HTR-8/SVneo (cell line): ENCODE measurements around the gene TOP2A.
"Not testable (repeated sequence)": the region's sequence is repeated elsewhere in the genome, so short reads cannot be mapped to it uniquely, and the experiment has no call there.

Experiments
- DNase-seq: peaks from one replicate; pipeline ENCODE4 v3.0.0; 2011; ENCODE audit warnings: low spot score, mixed read lengths; ENCODE audit not compliant: insufficient read length
- FAIRE-seq: peaks from 2 replicates; lab custom pipeline; 2011; peaks lifted over from hg19 to GRCh38; lab: Jason Lieb, UNC

The TOP2A gene

DNA sequence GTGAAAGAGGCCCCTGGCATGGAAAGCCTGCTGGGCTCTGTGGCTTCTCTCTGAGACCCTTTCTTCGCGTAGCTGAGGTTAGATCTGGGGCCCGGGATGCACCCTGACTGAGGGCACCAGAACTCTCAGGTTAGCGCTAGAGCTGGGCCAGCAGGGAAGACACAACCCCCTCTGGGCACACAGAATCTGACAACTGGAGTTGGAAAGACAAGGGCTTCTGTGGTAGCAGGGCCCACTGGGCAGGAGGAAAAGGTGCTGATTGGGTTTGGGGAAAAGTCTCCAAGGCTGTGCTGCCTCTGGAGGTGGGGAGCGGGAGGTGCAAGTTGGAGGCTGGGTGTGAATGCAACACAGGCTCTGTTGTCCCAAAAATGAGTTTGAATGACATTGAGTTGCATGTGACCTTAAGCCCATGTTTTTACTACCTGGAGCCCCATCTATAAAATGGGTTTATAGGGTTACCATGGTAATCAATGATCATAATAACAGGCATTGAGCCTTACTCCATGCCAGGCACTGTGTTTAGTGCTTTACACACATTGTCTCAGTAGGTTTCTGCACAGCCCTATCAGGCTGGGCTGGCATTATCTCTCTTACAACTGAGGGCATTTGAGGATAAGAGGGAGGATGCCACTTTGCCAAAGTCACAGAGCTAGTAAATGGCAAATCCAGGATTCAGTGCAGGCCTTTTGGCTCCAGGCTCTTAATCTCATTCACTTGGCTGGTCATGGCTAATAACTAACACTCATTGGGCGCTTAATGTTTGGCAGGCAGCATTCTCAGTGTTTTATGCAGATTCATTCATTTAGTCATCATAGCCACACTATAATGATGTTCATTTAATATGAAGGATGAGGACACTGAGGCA is 16.1 kb upstream of the TOP2A start:
- FAIRE-seq = peak; percentile 78
- DNase-seq = no peak

DNA sequence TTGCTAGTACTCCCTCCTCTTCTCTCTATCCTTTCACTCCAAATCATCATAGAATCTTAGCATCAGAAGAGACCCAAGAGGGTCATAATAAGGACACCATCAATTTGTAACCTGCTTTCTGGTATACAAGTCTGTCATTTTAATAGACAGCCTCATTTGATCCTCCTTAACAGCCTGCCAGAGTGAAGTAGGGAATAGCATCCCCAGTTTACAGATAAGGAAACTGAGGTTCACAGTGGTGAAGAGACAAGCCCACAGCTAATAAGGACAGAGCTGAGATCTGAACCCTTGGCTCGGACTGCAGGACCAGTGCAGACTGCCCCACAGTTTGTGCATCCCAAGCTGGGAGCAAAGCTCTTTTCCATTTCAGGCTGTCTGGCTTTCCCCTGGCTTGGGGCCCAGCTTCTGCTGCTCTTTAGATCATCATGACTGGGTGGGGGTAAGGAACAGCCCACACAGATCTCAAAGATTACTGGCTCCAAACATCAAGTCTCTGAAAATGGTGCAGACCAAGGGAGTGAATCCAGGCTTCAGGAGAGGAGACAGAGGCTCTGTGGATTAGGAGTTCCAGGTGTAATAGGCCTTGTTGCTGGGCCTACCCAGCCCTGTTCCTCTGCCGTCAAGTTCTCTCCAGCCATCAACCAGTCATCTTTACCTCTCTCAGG is 15.3 kb upstream of the TOP2A start:
- DNase-seq = no peak

DNA sequence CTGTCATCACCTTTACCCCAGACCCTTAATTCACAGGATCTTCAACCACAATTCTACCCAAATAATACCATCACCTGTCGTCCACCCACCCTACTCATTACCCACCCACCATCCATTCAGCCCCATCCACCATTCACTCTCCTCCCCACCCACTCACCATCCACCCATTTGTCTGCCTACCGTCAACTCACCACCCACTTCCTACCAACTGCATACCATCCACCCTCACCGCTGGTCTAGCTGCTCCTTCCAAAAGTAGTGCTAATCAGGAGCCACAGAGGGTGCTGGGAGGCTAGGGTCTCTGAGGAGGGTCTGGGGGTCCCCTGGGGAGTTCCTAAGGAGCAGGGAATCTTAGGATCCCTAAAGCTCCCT is 13.5 kb upstream of the TOP2A start:
- FAIRE-seq (no peak), DNase-seq (no peak)

More for the DNA sequence above, 15.3 kb upstream of the TOP2A start:
- no peak for FAIRE-seq

DNA sequence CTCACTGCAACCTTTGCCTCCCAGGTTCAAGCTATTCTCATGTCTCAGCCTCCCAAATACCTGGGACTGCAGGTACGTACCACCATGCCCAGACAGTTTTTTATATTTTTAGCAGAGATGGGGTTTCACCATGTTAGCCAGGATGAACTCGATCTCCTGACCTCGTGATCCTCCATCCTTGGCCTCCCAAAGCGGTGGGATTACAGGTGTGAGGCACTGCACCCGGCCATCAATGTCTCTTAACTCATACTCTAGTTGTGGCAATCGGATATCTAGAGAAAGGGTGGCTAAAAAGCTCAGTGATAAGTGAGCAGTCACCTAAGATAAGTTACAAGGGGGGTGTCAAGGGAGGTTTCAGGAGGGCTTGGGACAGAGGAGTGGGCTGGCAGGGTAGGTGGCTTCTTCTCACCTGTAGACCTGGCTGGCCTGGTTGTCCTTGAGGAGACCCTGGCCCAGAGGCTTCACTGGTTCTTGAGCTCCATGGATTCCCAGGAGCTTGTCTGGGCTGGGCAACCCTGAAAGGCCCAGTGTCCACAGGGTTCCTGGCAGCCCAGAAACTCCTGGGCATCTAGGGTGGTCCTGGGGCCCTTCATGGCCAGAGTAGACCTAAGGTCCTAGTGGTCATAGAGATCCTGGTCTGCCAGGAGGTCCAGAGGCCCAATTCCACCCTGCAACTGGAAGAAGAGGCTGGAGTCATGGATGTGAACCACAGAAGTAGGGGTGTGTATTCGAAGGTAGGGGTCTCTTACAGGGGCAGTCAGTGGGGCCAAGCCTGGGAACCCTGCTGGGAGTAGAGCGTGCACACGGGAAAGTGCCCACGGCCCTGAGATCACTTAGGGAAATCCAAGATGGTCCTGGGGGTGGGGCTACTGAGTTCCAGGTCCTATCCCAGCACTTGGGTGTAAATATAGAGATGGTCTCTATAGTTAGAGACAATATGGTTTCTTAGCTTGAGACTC is 12.9 kb upstream of the TOP2A start:
- no peak for FAIRE-seq
- DNase-seq = no peak

DNA sequence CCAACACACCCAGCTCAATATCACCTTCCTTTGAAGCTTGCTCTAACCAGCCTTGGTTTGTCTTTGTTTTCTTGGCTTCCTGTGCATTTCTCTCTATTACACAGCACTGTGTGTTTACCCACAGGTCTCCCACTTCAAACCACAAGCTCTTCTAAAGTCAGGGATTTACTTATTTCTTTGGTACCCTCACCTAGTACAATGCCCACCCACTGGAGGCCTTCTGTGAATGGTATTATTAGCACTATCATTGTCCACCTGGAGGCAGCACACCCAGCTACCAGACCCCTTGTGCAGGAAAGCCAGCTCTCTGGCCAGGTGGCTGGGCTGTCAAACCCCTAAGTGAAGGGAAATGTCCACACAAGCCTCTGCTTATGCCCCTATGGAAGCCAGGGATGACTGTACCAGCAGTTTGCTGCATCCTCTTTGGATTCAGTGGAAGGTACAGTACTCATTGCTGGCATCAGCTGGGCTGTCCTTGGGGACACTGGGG is 9.4 kb upstream of the TOP2A start:
- DNase-seq (no peak), FAIRE-seq (no peak)

DNA sequence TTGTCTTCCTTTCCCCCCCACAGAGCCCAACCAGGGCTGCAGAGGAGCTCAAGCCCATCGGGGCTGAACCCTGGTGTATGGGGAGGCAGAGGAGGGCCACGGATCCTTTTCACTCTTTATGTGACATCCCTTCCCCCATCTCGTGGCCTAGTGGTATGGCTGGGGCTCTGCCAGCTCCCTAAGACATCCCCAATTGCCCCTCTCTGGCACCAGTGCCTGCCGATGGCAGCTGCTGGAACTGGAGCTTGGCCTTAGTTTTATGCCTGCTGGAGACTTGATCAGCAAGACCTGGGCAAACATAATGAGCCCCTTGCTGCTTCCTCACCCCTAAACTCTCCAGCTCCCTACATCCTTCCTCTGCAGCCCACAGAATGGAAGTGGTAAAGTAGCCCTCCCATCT is 8.0 kb upstream of the TOP2A start:
- FAIRE-seq (peak; percentile 4), DNase-seq (no peak)

DNA sequence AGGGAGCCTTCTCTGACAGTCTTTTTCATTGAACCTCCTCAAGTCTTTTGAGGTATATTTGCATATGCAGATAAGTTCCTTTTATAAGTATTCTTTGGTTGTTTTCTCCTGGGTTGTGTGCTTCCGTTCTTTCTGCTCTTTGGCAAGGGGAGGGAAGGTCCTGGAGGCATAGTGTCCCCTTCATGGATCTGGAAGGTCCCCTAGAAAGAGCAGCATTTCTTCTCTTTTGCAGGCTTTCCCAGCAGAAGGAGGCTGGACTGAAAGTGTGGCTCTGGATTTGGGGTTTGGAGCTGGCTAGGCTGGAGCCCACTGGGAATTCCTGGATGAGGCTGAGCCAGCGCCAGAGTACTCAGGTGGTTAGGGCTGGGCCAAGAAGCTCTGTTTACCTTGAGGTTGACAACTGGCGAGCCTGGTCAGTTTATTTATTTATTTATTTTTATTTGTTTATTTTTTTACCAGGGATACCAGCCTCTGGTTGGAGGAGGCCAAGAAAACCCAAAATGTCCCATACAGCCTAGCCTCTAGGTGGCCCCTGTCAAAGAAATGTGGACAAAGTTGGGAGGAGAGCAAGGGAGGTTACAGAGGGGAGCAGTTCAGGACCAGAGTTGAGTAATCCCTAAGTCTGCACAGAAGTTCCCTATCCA is 5.4 kb upstream of the TOP2A start:
- DNase-seq (no peak), FAIRE-seq (no peak)

DNA sequence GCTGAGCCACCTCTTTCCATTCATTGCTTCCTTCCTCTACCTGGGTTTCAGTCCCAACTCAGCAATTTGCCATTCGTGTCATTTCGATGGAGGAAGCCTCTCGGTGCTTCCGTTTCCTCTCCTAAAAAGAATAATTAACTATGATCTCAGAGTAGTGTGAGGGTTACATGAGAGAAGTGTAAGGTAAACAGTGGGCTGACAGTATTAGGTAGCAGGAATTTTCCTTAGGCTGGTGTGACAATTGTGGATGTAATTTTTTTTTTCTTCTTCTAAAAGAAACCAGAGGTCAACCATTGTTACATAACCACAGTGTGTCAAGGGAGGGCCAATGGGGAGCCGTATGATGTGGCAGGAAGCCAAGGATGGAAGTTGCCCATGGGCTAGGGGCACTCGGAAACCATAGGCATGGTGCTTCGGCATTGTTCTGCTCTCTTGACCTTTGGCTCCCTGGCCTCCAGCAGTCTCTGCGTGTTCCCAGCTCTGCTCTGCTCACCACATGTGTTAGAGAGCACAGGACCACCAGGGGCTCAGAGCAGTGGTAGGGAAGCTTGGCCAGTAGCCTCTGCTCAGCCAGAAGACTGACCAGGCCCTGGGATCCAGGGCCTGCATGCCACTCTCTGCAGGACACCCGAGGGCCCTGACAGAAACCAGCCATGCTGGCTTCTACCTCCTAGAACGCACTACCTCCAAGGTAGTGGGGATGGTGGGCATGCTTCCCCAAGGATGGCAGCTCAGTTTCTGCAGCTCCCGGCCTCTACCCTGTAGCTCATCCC is 2.0 kb upstream of the TOP2A start:
- FAIRE-seq (no peak), DNase-seq (no peak)

DNA sequence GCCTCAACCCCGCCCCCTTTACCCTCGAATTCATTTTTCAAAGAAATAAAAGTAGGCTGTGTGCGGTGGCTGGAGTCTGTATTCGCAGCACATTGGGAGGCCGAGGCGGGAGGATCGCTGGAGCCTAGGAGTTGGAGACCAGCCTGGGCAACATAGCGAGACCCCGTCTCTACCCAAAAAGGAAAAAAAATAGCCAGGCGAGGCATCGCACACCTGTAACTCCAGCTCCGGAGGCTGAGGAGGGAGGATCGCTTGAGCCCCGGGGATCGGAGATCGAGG is 671 bp upstream of the TOP2A start:
- FAIRE-seq = no peak
- no peak for DNase-seq

DNA sequence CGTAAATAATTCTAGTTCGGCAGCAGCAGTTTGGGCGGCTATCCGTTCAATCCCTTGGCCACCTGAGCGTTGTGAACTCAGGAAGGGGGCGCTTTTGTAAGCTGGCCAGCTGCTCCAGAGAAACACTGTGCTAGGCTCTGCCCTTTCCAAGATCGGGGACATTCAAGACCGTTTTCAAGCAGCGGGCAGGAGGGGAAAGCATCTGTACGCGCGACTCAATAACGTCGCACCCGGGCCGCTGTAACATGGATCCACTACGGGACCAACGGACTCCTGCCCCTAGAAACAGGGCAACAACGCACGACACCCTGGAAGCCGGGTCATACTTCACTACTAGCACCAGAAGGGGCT is 463 bp downstream of the TOP2A start:
- FAIRE-seq = no peak
- no peak for DNase-seq

DNA sequence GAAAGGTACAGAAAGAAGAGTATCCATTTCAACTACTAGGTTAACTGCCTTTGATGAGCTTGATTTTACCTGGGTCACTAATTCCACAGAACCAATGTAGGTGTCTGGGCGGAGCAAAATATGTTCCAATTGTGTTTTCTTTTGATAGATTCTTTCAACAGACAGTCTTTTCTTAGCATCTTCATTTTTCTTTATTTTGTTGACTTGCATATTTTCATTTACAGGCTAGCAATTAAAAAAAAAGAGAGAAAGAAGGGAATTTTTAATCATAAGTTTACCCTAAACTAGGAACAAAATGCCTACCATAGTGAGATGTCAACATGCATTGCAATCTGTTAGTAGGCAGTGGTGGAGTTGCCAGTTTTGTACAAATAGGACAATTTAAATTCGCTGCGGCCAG is 1.0 kb downstream of the TOP2A start:
- no peak for DNase-seq
- FAIRE-seq = no peak

DNA sequence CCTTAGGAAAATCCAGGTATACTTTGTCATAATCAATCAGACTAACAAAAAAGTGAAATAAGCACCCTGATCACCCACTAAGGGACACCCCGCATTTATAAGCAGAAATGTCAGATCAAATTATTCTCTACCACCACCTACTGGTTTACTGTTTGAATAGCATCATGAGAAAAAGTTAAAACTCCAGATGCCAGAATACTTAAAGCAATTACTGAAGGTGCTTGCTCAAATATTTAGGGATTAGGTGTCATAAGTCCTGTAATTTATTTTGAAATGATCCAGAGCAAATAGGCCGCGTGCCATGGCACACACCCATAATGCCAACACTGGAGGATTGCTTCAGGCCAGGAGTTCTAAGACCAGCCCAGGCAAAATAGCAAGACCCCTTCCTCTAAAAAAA is 2.3 kb downstream of the TOP2A start:
- peak; percentile 38 for DNase-seq
- FAIRE-seq = no peak

DNA sequence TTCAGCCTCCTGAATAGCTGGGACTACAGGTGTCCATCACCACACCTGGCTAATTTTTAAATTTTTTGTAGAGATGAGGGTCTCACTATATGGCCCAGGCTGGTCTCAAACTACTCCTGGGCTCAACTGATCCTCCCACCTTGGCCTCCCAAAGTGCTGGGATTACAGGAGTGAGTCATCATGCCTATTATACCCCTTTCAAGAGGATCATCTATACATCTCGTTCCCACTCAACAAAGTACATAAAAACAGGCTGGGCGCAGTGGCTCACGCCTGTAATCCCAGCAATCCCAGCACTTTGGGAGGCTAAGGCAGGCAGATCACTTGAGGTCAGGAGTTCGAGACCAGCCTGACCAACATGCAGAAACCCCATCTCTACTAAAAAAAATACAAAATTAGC is 3.4 kb downstream of the TOP2A start:
- FAIRE-seq, DNase-seq: not testable (repeated sequence)

DNA sequence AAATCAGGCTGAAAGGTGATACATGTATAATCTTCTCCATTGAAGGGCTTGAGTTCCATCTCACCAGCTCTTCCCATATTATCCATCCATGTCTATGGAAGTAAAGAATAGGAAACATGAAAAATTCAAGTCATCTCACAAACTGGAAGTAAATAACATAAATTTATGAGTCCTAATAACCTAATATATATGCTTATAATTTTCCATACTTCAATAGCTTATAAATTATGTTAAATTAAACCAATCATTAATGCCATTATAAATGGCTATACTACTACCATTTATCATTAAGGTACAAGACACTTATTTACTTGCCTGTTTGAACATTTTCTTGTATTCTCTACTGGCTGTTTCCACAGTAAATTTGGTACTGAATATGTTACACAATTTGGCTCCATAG is 4.8 kb downstream of the TOP2A start:
- no peak for FAIRE-seq
- DNase-seq = no peak

DNA sequence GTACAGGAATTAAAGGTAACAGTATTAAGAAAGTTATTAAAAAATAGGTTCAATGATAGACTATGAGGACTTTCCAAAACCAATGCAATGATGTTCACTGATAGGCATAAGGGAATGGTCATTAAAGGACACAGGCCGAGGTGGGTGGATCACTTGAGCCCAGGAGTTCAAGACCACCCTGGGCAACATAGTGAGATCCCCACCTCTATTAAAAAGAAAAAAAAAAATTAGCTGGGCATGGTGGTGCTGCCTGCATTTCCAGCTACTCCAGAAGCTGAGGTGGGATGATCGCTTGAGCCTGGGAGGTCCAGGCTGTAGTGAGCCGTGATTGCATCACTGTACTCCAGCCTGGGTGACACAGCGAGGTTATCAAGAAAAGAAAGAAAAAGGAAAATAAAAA is 5.9 kb downstream of the TOP2A start:
- DNase-seq (no peak), FAIRE-seq (no peak)

DNA sequence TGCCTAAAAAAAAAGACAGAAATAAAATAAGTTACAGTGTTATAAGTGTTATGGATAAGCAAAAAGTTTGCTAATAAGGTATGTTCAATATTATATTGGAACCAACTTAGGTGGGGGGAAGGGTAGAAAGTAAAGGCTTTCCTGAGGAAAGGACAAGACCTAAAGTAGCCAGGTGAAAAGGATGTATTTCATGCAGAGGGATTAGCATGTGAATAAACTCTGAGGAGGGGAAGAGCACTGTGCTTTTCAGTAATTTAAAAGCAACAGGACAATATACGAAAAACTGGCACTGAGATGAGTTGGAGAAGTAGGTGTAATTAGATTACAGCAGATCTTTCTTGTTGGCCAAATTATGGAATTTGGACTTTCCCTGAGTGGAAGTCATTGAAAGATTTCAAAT is 7.6 kb downstream of the TOP2A start:
- FAIRE-seq = no peak
- DNase-seq = no peak

DNA sequence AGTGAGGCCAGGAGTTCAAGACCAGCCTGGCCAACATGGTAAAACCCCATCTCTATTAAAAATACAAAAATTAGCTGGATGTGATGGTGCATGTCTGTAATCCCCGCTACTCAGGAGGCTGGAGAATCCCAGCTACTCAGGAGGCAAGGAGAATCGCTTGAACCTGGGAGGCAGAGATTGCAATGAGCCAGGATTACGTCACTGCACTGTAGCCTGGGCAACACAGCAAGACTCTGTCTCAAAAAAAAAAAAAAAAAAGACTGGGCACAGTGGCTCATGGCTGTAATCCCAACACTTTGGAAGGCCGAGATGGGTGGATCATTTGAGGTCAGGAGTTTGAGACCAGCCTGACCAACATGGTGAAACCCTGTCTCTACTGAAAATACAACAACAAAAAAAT is 8.2 kb downstream of the TOP2A start:
- DNase-seq = not testable (repeated sequence)

DNA sequence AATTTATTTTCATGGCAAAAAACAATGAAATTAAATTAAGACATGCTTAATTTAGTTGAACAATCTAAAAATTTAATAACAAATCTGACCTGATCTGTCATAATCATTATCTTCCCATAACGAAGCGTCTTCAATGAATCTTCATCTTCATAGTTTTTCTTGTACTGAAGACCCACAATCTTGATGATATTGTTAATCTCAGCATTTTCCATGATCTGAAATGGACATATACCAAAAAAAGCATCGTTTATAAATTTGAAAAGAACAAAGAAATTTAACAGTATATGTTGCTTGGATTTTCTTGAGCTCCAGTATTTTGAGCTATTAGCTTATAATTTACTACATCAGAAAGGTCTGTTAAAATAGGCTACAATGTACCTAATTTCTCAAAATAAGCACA is 10.2 kb downstream of the TOP2A start:
- FAIRE-seq = no peak
- no peak for DNase-seq

More for the DNA sequence above, 8.2 kb downstream of the TOP2A start:
- not testable (repeated sequence) for FAIRE-seq

DNA sequence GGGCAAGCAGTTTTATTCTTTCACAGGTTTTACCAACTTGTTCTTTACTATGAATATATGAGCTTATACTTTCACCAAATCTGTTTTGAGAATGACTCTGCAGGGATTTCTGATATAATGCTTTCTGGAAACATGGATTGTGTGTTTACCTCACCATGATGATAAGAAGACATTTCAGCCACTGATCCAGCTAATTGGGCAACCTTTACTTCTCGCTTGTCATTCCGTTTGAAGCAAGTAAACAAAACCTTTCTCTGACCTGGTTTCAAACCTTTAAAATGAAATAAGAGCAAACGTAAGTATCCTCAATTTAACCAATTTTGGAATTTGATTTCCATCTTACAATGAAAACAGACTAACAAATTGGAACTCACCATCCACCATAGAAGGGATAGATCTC is 13.7 kb downstream of the TOP2A start:
- FAIRE-seq (no peak), DNase-seq (no peak)

DNA sequence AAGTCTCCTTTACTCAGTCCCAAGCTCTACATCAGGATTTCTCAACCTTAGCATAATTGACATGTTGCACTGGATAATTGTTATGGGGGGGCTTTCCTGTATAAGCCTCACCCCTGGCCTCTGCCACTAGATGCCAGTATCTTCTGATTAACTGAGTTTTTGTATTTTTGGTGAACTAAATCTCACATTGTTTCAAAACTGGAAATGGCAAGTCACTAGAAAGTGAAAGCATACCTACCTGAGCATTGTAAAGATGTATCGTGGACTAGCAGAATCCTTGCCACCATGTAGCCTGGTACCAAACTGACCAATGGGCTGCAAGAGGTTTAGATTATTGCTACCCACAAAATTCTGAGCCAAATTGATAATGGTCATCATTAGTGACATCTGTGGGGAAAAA is 15.0 kb downstream of the TOP2A start:
- FAIRE-seq (no peak), DNase-seq (no peak)
